Measurements from ENCODE around the gene NTN3.

Gene NTN3

GRCh38 chr16:2465653-2466415, 5.3 kb upstream of the NTN3 start:
- H3K79me2 ChIP-seq (ENCODE audit: control insufficient read depth, low read length), result peaks cover 14% of the 10 kb centered on the region
- H3K4me3 ChIP-seq (ENCODE audit: low read length), result no peak overlapping the region
- H3K27me3 ChIP-seq (ENCODE audit: control insufficient read depth, low read length), result no peaks in the 10 kb centered on the region
- H3K36me3 ChIP-seq (ENCODE audit: control insufficient read depth, low read length), result peaks cover 20% of the 10 kb centered on the region
- no peak overlapping the region for H3K27ac ChIP-seq (ENCODE audit: low read depth, low read length)
- no peak for TF ChIP-seq EZH2phosphoT487 (IDR thresholded peaks at IDR 0.05; ENCODE audit: borderline replicate concordance, low read length)
- TF ChIP-seq, protein P1, sequence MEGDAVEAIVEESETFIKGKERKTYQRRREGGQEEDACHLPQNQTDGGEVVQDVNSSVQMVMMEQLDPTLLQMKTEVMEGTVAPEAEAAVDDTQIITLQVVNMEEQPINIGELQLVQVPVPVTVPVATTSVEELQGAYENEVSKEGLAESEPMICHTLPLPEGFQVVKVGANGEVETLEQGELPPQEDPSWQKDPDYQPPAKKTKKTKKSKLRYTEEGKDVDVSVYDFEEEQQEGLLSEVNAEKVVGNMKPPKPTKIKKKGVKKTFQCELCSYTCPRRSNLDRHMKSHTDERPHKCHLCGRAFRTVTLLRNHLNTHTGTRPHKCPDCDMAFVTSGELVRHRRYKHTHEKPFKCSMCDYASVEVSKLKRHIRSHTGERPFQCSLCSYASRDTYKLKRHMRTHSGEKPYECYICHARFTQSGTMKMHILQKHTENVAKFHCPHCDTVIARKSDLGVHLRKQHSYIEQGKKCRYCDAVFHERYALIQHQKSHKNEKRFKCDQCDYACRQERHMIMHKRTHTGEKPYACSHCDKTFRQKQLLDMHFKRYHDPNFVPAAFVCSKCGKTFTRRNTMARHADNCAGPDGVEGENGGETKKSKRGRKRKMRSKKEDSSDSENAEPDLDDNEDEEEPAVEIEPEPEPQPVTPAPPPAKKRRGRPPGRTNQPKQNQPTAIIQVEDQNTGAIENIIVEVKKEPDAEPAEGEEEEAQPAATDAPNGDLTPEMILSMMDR (IDR thresholded peaks at IDR 0.05; ENCODE audit: low read depth, low read length, poor library complexity, severe bottlenecking), result peak; percentile 60
- H3K9me2 ChIP-seq (replicated peaks; ENCODE audit: control insufficient read depth, low read length), result no peaks in the 10 kb centered on the region
- no peaks in the 10 kb centered on the region for H4K20me1 ChIP-seq (ENCODE audit: control insufficient read depth, insufficient read depth, low read depth, low read length)
- no peaks in the 10 kb centered on the region for H3K9me3 ChIP-seq (ENCODE audit: control insufficient read depth, insufficient read depth, low read length)
- H3F3A ChIP-seq (ENCODE audit: control insufficient read depth, insufficient read depth), result peaks cover 29% of the 10 kb centered on the region
- H3K4me1 ChIP-seq (ENCODE audit: control insufficient read depth, low read length), result peaks cover 67% of the 10 kb centered on the region
- H3K4me2 ChIP-seq (ENCODE audit: low read length), result no peak overlapping the region

- Histone ChIP-seq H3K79me2 (ENCODE audit: control insufficient read depth, low read length) (peaks cover 3% of the 10 kb centered on the region), H3K27me3 (ENCODE audit: control insufficient read depth, low read length) (no peaks in the 10 kb centered on the region), H3K4me1 (ENCODE audit: control insufficient read depth, low read length) (peaks cover 70% of the 10 kb centered on the region), H4K20me1 (ENCODE audit: control insufficient read depth, insufficient read depth, low read depth, low read length) (no peaks in the 10 kb centered on the region), H3F3A (ENCODE audit: control insufficient read depth, insufficient read depth) (peaks cover 30% of the 10 kb centered on the region), H3K9me3 (ENCODE audit: control insufficient read depth, insufficient read depth, low read length) (no peaks in the 10 kb centered on the region), H3K27ac (ENCODE audit: low read depth, low read length) (peak overlapping the region; percentile 95), H3K9me2 (replicated peaks; ENCODE audit: control insufficient read depth, low read length) (no peaks in the 10 kb centered on the region), H3K4me3 (ENCODE audit: low read length) (peak overlapping the region; percentile 81), H3K4me2 (ENCODE audit: low read length) (peak overlapping the region; percentile 92), H3K36me3 (ENCODE audit: control insufficient read depth, low read length) (peaks cover 10% of the 10 kb centered on the region)
- no peak for TF ChIP-seq EZH2phosphoT487 (IDR thresholded peaks at IDR 0.05; ENCODE audit: borderline replicate concordance, low read length)
- TF ChIP-seq, protein P1 (IDR thresholded peaks at IDR 0.05; ENCODE audit: low read depth, low read length, poor library complexity, severe bottlenecking), result no peak
Measured at GRCh38 chr16:2466667-2467527, 4.2 kb upstream of the NTN3 start.

- peaks cover 2% of the 10 kb centered on the region; the same call in 1 of the 2 replicates for H3K36me3 ChIP-seq (ENCODE audit: control insufficient read depth, low read length)
- peaks cover 70% of the 10 kb centered on the region for H3K4me1 ChIP-seq (ENCODE audit: control insufficient read depth, low read length)
- H3F3A ChIP-seq (ENCODE audit: control insufficient read depth, insufficient read depth), result peaks cover 30% of the 10 kb centered on the region
- H3K79me2 ChIP-seq (ENCODE audit: control insufficient read depth, low read length), result peaks cover 7% of the 10 kb centered on the region
- TF ChIP-seq, protein P1 (IDR thresholded peaks at IDR 0.05; ENCODE audit: low read depth, low read length, poor library complexity, severe bottlenecking), result peak; percentile 39
- no peak for TF ChIP-seq EZH2phosphoT487 (IDR thresholded peaks at IDR 0.05; ENCODE audit: borderline replicate concordance, low read length)
- H4K20me1 ChIP-seq (ENCODE audit: control insufficient read depth, insufficient read depth, low read depth, low read length), result no peaks in the 10 kb centered on the region
- H3K27me3 ChIP-seq (ENCODE audit: control insufficient read depth, low read length), result no peaks in the 10 kb centered on the region
- peak overlapping the region; percentile 92 for H3K4me2 ChIP-seq (ENCODE audit: low read length)
- H3K27ac ChIP-seq (ENCODE audit: low read depth, low read length), result peak overlapping the region; percentile 95
- H3K9me3 ChIP-seq (ENCODE audit: control insufficient read depth, insufficient read depth, low read length), result no peaks in the 10 kb centered on the region
- no peaks in the 10 kb centered on the region for H3K9me2 ChIP-seq (replicated peaks; ENCODE audit: control insufficient read depth, low read length)
- peak overlapping the region; percentile 81 for H3K4me3 ChIP-seq (ENCODE audit: low read length)
Measured at GRCh38 chr16:2467528-2468232, 3.4 kb upstream of the NTN3 start.
